Memory B cell (primary cell): ENCODE data around the gene SH3RF3.

Experiments used
- ATAC-seq: fragments of 150-1000 bp; cut with Tn5 transposase; 2 replicates; pipeline ENCODE4 v1.10.0; 2021; ENCODE audit warnings: low read depth, mild to moderate bottlenecking, moderate library complexity
- DNase-seq, 2 donors: peaks; one replicate each; pipeline ENCODE4 v3.0.0; 2022; ENCODE audit warnings: low spot score in 2 of 2
- H3K27ac Mint-ChIP-seq: one replicate; pipeline ENCODE4 v1.8.0; 2022; ENCODE audit warnings: mild to moderate bottlenecking, moderate library complexity, mixed read lengths
- H3K27me3 Mint-ChIP-seq: one replicate; pipeline ENCODE4 v1.8.0; 2022; ENCODE audit warnings: mixed read lengths
- H3K36me3 Mint-ChIP-seq: one replicate; pipeline ENCODE4 v1.8.0; 2022; ENCODE audit warnings: mild to moderate bottlenecking, mixed read lengths
- H3K4me1 Mint-ChIP-seq: one replicate; pipeline ENCODE4 v1.8.0; 2022; ENCODE audit warnings: mixed read lengths
- H3K4me3 Mint-ChIP-seq: one replicate; pipeline ENCODE4 v1.8.0; 2022; ENCODE audit warnings: mild to moderate bottlenecking, moderate library complexity, mixed read lengths
- H3K9me3 Mint-ChIP-seq: one replicate; pipeline ENCODE4 v1.8.0; 2022; ENCODE audit warnings: mixed read lengths

Gene SH3RF3

GRCh38 chr2:109435901-109436598 lies 307.0 kb downstream of the SH3RF3 start:
- Mint-ChIP-seq H3K36me3 (peaks cover 2% of the 10 kb centered on the region), H3K27ac (no peak overlapping the region), H3K9me3 (peaks cover 3% of the 10 kb centered on the region), H3K4me3 (no peak overlapping the region), H3K27me3 (peaks cover 4% of the 10 kb centered on the region), H3K4me1 (no peaks in the 10 kb centered on the region)
- ATAC-seq (no peak), DNase-seq (no peak)

GRCh38 chr2:109436610-109437225 lies 307.7 kb downstream of the SH3RF3 start:
- Mint-ChIP-seq H3K4me3 (no peak overlapping the region), H3K36me3 (peaks cover 2% of the 10 kb centered on the region), H3K27me3 (peaks cover 4% of the 10 kb centered on the region), H3K27ac (no peak overlapping the region), H3K4me1 (no peaks in the 10 kb centered on the region), H3K9me3 (peaks cover 9% of the 10 kb centered on the region)
- DNase-seq (no peak), ATAC-seq (no peak)

- Mint-ChIP-seq H3K27me3 (peaks cover 4% of the 10 kb centered on the region), H3K36me3 (peaks cover 2% of the 10 kb centered on the region), H3K4me3 (no peak overlapping the region), H3K4me1 (no peaks in the 10 kb centered on the region), H3K9me3 (peaks cover 11% of the 10 kb centered on the region), H3K27ac (no peak overlapping the region)
- DNase-seq (no peak), ATAC-seq (no peak)
Measured at GRCh38 chr2:109437325-109438090, 308.5 kb downstream of the SH3RF3 start.

- peaks cover 2% of the 10 kb centered on the region for H3K36me3 Mint-ChIP-seq
- DNase-seq (no peak), ATAC-seq (no peak)
- H3K4me1 Mint-ChIP-seq = no peaks in the 10 kb centered on the region
- H3K4me3 Mint-ChIP-seq = no peak overlapping the region
- H3K9me3 Mint-ChIP-seq = peaks cover 12% of the 10 kb centered on the region
- H3K27me3 Mint-ChIP-seq = peaks cover 4% of the 10 kb centered on the region
- H3K27ac Mint-ChIP-seq = no peak overlapping the region
Measured at GRCh38 chr2:109438146-109438545, 309.1 kb downstream of the SH3RF3 start.

DNA sequence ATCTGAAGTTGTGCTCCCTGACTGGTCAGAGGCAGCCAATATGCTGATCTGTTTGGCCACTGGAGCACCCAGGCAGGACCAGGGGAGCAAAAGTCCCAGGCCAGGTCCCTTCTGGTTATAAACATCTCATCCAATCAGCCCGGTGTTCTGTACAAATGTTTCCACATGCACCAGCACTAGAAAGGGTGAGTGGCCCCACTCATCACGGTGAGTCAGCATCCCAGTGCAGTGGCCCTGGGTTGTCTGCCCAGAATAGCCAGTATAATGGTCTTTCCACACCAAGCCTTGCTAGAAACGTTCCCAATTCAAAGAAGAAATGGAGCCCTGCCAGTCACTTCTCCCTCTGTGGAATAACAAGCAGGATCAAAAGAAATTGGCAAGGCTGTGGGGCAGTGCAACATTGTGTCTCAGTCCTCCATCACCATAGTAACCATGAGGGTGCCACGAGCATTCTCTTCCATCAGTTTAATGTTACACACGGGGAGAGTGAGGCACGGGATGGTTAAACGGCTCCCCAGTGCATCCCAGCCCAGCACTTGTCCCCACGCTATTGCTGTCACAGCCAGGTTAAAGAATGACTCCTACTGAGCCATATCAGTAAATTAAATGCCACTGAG lies 309.9 kb downstream of the SH3RF3 start:
- H3K9me3 Mint-ChIP-seq = peaks cover 12% of the 10 kb centered on the region
- no peak overlapping the region for H3K4me3 Mint-ChIP-seq
- no peak overlapping the region for H3K27ac Mint-ChIP-seq
- peaks cover 4% of the 10 kb centered on the region for H3K27me3 Mint-ChIP-seq
- ATAC-seq (no peak), DNase-seq (no peak)
- peaks cover 2% of the 10 kb centered on the region for H3K36me3 Mint-ChIP-seq
- H3K4me1 Mint-ChIP-seq = no peaks in the 10 kb centered on the region

DNA sequence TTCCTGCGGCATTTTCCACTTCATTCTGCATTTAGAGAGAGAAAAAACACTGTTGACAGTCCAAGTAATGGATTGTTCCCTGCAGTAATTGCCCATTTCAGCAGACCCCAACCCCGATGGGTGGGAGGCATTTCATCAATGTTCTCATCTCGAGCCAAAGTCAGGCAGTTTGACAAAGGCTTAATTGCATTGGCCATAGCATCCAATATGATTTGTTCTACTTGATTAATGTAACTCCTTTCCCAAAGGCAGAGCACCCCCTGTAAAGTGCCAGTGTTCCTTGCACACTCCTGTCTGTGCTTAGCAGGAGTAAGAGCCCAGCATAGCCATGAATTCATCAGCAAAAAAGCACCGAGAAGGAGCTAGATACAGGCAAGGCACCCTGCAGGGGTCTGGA lies 310.4 kb downstream of the SH3RF3 start:
- Mint-ChIP-seq H3K36me3 (peaks cover 2% of the 10 kb centered on the region), H3K27ac (no peak overlapping the region), H3K4me1 (no peaks in the 10 kb centered on the region), H3K4me3 (no peak overlapping the region), H3K9me3 (peaks cover 12% of the 10 kb centered on the region), H3K27me3 (peaks cover 4% of the 10 kb centered on the region)
- DNase-seq (no peak), ATAC-seq (no peak)

GRCh38 chr2:109439986-109440385 lies 311.0 kb downstream of the SH3RF3 start:
- H3K9me3 Mint-ChIP-seq = peaks cover 18% of the 10 kb centered on the region
- ATAC-seq (no peak), DNase-seq (no peak)
- no peak overlapping the region for H3K27ac Mint-ChIP-seq
- H3K36me3 Mint-ChIP-seq = peaks cover 4% of the 10 kb centered on the region
- no peak overlapping the region for H3K4me3 Mint-ChIP-seq
- H3K27me3 Mint-ChIP-seq = peaks cover 2% of the 10 kb centered on the region
- H3K4me1 Mint-ChIP-seq = no peaks in the 10 kb centered on the region

DNA sequence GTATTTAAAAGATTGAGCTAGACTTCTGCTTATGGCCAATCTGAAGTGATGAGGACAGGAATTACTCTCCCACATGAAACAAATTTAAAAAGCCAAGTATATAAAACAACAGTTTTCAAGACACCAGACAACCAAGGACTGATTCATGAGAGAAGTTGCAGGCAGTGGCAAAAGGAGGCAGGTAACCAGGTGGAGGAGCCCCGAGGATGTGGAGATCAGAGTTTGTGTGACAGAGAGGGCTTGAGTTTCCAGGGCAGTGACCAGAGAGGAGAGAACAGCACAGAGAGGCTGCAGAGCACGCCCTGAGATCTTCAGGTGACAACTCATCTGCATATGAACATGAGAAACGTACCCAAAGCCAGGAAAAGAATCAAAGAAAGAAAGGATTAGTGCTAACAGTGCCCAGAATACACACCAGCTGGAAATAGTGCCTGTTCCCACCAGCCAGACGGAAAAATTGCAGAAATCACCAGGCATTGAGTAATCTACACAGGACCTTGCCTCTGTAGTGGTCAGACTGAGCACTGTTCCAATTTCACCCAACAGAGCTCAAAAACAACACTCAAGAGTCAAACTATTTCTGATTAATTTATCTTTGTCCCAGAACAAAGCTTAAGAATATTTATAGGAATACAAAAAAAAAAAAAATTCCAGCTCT lies 311.6 kb downstream of the SH3RF3 start:
- H3K27ac Mint-ChIP-seq = no peak overlapping the region
- no peak overlapping the region for H3K4me3 Mint-ChIP-seq
- peaks cover 23% of the 10 kb centered on the region for H3K9me3 Mint-ChIP-seq
- peaks cover 2% of the 10 kb centered on the region for H3K27me3 Mint-ChIP-seq
- H3K36me3 Mint-ChIP-seq = peaks cover 4% of the 10 kb centered on the region
- H3K4me1 Mint-ChIP-seq = no peaks in the 10 kb centered on the region
- no peak for DNase-seq
- ATAC-seq = no peak

DNA sequence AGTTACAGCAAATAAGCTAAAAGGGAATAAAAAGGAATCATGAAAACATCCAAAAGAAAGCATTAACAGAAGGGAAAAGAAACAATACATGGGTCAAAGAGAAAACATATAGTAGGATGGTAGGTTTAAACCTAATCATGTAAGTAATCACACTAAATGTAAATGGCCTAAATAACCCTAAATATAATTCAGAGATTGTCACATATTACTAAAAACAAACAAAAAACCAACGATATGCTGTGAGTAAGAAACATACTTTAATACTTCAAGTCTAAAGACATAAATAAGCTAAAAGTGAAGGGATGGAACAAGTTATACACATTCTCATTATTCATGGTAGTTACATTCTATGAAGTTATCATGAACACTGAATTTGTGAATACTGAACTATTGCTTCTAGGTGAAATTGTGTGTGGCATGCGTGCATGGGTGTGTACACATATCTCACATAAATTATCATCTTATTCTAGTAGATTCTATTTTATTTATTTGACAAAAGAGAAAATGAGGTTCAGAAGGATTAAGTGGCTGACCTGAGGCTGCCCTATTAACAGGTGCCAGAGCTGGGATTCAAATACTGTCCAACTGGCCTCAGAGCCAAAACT lies 313.8 kb downstream of the SH3RF3 start:
- ATAC-seq = no peak
- Mint-ChIP-seq H3K9me3 (peaks cover 24% of the 10 kb centered on the region), H3K27me3 (peaks cover 2% of the 10 kb centered on the region), H3K27ac (no peak overlapping the region), H3K4me3 (no peak overlapping the region), H3K36me3 (peaks cover 4% of the 10 kb centered on the region), H3K4me1 (no peaks in the 10 kb centered on the region)
- no peak for DNase-seq

DNA sequence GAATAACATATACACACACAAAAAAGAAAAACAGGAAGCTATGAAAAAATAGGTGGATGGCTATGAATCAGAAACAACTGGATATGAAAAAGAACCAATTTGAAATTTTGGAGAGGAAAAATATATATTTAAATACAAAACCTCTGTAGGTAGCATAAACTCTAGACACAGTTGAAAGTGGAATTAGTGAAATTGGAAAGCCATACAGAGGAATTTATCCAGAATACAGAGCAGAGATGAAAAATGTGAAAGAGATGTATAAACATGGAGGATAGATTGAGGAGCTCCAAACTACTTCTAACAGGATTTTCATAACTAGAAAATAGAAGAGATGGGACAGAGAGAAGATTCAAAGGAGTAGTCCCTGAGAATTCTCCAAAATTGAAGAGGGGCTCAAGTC lies 315.9 kb downstream of the SH3RF3 start:
- peaks cover 24% of the 10 kb centered on the region for H3K9me3 Mint-ChIP-seq
- ATAC-seq (no peak), DNase-seq (no peak)
- H3K27me3 Mint-ChIP-seq = no peaks in the 10 kb centered on the region
- no peaks in the 10 kb centered on the region for H3K4me1 Mint-ChIP-seq
- peaks cover 4% of the 10 kb centered on the region for H3K36me3 Mint-ChIP-seq
- H3K4me3 Mint-ChIP-seq = no peak overlapping the region
- no peak overlapping the region for H3K27ac Mint-ChIP-seq

DNA sequence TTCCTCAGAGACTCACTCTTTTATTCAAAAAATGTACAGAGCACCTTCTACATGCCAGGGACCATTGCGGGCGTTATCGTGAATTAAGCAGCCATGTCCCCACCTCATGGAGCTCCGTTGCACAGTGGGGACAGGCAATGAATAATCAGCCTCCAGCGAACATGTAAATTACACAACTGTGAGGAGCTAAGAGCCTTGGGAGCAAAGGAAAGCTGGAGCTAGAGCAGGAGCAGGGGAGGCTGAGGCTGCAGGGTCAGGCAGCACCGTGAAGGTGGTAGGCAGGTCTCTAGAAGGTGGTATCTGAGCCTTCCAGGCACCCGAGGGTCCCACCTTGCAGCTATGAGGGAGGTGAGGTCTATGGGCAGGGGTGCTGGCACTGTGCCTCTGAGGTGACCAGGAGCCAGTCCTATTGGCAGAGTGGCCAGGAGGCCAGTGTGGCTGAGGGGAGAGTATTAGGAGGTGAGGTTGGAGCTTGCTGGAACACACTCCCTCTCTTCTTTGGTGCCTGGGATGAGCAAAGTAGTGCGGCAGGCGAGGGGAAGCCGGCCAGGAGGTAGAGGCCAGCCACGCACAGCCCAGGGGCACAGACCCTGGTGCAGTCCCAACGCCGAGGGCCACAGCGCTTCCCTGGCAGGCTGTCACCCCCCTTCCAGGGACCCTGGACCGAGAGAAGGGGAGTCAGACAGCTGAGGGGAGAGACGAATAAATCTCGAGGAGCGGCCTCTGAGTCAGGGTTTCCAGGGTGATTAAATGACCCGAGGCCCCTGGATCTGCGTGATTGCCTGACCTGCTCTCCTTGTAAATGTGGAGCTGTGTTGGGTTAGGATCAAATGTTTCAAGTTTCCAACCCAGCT lies 317.5 kb downstream of the SH3RF3 start:
- ATAC-seq (no peak), DNase-seq (no peak)
- Mint-ChIP-seq H3K36me3 (peaks cover 2% of the 10 kb centered on the region), H3K4me1 (no peaks in the 10 kb centered on the region), H3K4me3 (no peak overlapping the region), H3K27ac (no peak overlapping the region), H3K9me3 (peaks cover 17% of the 10 kb centered on the region), H3K27me3 (no peaks in the 10 kb centered on the region)

GRCh38 chr2:109447251-109447661 lies 318.3 kb downstream of the SH3RF3 start:
- H3K9me3 Mint-ChIP-seq = peaks cover 15% of the 10 kb centered on the region
- H3K36me3 Mint-ChIP-seq = peaks cover 2% of the 10 kb centered on the region
- no peak overlapping the region for H3K4me3 Mint-ChIP-seq
- DNase-seq (no peak), ATAC-seq (no peak)
- no peaks in the 10 kb centered on the region for H3K4me1 Mint-ChIP-seq
- peaks cover 3% of the 10 kb centered on the region for H3K27me3 Mint-ChIP-seq
- no peak overlapping the region for H3K27ac Mint-ChIP-seq

DNA sequence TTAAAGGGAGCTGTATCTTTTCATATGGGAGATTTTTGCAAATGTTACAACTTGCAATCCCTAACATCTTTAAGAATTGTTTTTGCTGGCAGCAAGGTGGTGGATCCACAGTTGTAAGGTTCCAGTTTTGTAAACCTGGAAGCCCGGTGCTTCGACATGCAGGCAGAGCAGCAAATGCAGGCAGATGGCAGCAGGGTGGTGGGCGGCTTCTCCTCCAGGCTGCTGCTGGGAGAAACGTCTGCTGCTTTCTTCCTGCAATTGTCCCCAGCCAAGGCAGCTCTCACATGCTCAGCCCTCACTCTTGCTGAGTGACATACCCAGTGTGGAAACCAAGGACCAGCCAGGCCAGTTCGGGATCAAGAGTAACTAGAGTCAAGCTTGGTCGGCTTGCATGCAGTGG lies 318.8 kb downstream of the SH3RF3 start:
- Mint-ChIP-seq H3K27ac (no peak overlapping the region), H3K4me1 (no peaks in the 10 kb centered on the region), H3K4me3 (no peak overlapping the region), H3K36me3 (peaks cover 2% of the 10 kb centered on the region), H3K9me3 (peaks cover 12% of the 10 kb centered on the region), H3K27me3 (peaks cover 3% of the 10 kb centered on the region)
- ATAC-seq (no peak), DNase-seq (no peak)
